Measurements from ENCODE around the gene DCP2. TPM values are rescaled to one million over a fixed set of nuclear protein-coding genes. Genes with fewer than 3 reads are reported as not detected.
A peak's percentile ranks its signal among the peaks of the same experiment; 100 is the strongest.

The DCP2 gene
- total RNA-seq, 1 experiment from 2014 or later: 176 TPM

DNA sequence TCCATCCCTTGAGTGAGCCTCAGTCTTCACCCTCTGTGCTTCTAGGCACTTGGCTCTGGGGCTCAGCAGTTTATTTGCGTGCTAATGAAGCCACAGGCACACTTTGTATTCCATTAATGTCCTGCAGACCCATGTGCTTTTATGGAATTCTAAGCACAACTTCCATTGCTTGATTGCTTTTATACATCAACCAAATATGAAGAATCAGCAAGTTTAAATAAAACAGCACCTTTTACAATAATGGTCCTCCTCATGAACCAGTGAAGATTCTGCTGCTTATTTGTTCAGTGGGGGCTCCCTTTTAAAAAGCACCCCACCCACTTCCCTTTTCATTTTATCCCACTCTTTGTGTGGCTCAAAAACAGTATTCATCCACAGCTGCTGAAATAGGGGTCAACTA, 60.2 kb downstream of the DCP2 start:
- Mint-ChIP-seq H3K36me3 (ENCODE audit: insufficient read depth in 1 of 3, low read depth in 3 of 3) (peaks cover 0 to 3% (median 0%) of the 10 kb centered on the region in 3 experiments; a peak in 1 of 7 replicates), H3K27ac (peak overlapping the region in 1 of 3 experiments; percentile 54; a peak in 1 of 7 replicates), H3K27me3 (ENCODE audit: low read depth) (no peaks in the 10 kb centered on the region), H3K4me3 (no peak overlapping the region), H3K9me3 (no peaks in the 10 kb centered on the region), H3K4me1 (peaks cover 31 to 32% of the 10 kb centered on the region in 2 experiments)
- Histone ChIP-seq H4K5ac (ENCODE audit: insufficient read length, low read depth, low read length) (no peak overlapping the region), H3K4me1 (ENCODE audit: insufficient read depth, low read length) (peaks cover 4% of the 10 kb centered on the region; the same call in 1 of the 2 replicates), H3K9me3 (ENCODE audit: control insufficient read depth, low read depth, low read length) (no peaks in the 10 kb centered on the region), H3K79me1 (ENCODE audit: insufficient read depth, low read depth, low read length, poor library complexity, severe bottlenecking) (no peaks in the 10 kb centered on the region), H2BK12ac (ENCODE audit: insufficient read length, low read depth, low read length) (no peak overlapping the region), H4K20me1 (ENCODE audit: control insufficient read depth, insufficient read depth, insufficient read length) (no peaks in the 10 kb centered on the region), H3K27me3 (ENCODE audit: insufficient read depth, low read length) (no peaks in the 10 kb centered on the region), H2AK5ac (ENCODE audit: insufficient read length, low read length) (no peak overlapping the region), H3K27ac (ENCODE audit: insufficient read length, low read depth, low read length) (no peak overlapping the region), H4K8ac (replicated peaks; ENCODE audit: insufficient read length, low read depth, low read length) (no peak overlapping the region), H2AFZ (ENCODE audit: low read length) (no peak overlapping the region), H2BK5ac (ENCODE audit: insufficient read length, low read length) (no peak overlapping the region), H2BK20ac (ENCODE audit: low read depth, low read length, poor library complexity, severe bottlenecking) (no peak overlapping the region), H4K91ac (ENCODE audit: insufficient read length, low read depth, low read length) (no peak overlapping the region), H3K79me2 (ENCODE audit: insufficient read depth, low read length) (no peaks in the 10 kb centered on the region), H3K18ac (ENCODE audit: insufficient read length, low read depth, low read length) (no peak overlapping the region), H2BK15ac (ENCODE audit: low read depth, low read length) (no peak overlapping the region), H3K4ac (ENCODE audit: low read depth, low read length) (no peak overlapping the region), H3K56ac (ENCODE audit: insufficient read length, low read depth, low read length) (no peak overlapping the region), H3K4me2 (ENCODE audit: insufficient read depth, insufficient read length, low read length) (no peak overlapping the region), H3K14ac (ENCODE audit: insufficient read depth, low read length) (no peak overlapping the region), H3K23me2 (ENCODE audit: insufficient read length, low read depth, low read length, poor library complexity, severe bottlenecking) (no peaks in the 10 kb centered on the region), H2BK120ac (ENCODE audit: low read depth, low read length, poor library complexity, severe bottlenecking) (no peak overlapping the region), H3T11ph (ENCODE audit: low read length) (no peak overlapping the region), H3K9ac (ENCODE audit: extremely low read depth, insufficient read length, low read length) (no peak overlapping the region), H3K23ac (ENCODE audit: insufficient read length, low read depth, low read length) (no peak overlapping the region)
- DNase-seq: no peak
- TF ChIP-seq, protein P1, sequence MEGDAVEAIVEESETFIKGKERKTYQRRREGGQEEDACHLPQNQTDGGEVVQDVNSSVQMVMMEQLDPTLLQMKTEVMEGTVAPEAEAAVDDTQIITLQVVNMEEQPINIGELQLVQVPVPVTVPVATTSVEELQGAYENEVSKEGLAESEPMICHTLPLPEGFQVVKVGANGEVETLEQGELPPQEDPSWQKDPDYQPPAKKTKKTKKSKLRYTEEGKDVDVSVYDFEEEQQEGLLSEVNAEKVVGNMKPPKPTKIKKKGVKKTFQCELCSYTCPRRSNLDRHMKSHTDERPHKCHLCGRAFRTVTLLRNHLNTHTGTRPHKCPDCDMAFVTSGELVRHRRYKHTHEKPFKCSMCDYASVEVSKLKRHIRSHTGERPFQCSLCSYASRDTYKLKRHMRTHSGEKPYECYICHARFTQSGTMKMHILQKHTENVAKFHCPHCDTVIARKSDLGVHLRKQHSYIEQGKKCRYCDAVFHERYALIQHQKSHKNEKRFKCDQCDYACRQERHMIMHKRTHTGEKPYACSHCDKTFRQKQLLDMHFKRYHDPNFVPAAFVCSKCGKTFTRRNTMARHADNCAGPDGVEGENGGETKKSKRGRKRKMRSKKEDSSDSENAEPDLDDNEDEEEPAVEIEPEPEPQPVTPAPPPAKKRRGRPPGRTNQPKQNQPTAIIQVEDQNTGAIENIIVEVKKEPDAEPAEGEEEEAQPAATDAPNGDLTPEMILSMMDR (conservative IDR thresholded peaks at IDR 0.05): no peak
- WGBS (ENCODE audit: extremely low coverage, insufficient read length, low lambda C conversion rate): no CpG with 5 or more reads among the region's 1 CpG

All from H9 (cell line).